ENCODE data around the gene MPZL3. TPM values are rescaled to one million over a fixed set of nuclear protein-coding genes. Genes with fewer than 3 reads are reported as not detected.

Gene MPZL3
- total RNA-seq, 6 donors from 2014 or later = 2.3 to 27.7 (median 10.4) TPM

- DNase-seq (peak in 1 of 2 donors; percentile 92), ATAC-seq (ENCODE audit: low FRiP score in 2 of 2) (peak; percentile 25 to 56)
- Histone ChIP-seq H3K4me3 (peak overlapping the region in 2 of 4 donors; percentile 43 to 53), H3K9me3 (no peaks in the 10 kb centered on the region), H3K36me3 (peaks cover 0 to 9% (median 0%) of the 10 kb centered on the region in 4 donors), H3K4me1 (peaks cover 6 to 31% (median 18%) of the 10 kb centered on the region in 4 donors), H3K27ac (peak overlapping the region; percentile 72 to 83 (median 77)), H3K27me3 (no peaks in the 10 kb centered on the region)
- TF ChIP-seq EP300 (IDR thresholded peaks at IDR 0.05) = peak in 3 of 4 donors; percentile 75 to 96 (median 77)
- peak in 1 of 4 donors; percentile 66 for TF ChIP-seq POLR2A (IDR thresholded peaks at IDR 0.05)
- TF ChIP-seq CTCF (IDR thresholded peaks at IDR 0.05) = no peak
- TF ChIP-seq POLR2AphosphoS5 (IDR thresholded peaks at IDR 0.05) = peak; percentile 73 to 76
- 43 to 53% methylated on average over 1 of the region's 1 CpG for WGBS, 2 donors
Observed at GRCh38 chr11:118265954-118266353, 13.8 kb upstream of the MPZL3 start.

GRCh38 chr11:118264569-118265465, 12.7 kb upstream of the MPZL3 start:
- no peaks in the 10 kb centered on the region for H3K9me3 ChIP-seq
- no peak for ATAC-seq (ENCODE audit: low FRiP score in 2 of 2)
- H3K27ac ChIP-seq = peak overlapping the region; percentile 72 to 83 (median 77)
- peaks cover 6 to 37% (median 18%) of the 10 kb centered on the region in 4 donors for H3K4me1 ChIP-seq
- 57% methylated on average over 13 of the region's 13 CpGs for WGBS, 2 donors
- H3K27me3 ChIP-seq = no peaks in the 10 kb centered on the region
- H3K4me3 ChIP-seq = peak overlapping the region in 3 of 4 donors; percentile 42 to 53 (median 43)
- peaks cover 0 to 9% (median 0%) of the 10 kb centered on the region in 4 donors for H3K36me3 ChIP-seq
- DNase-seq = no peak
- no peak for TF ChIP-seq CTCF (IDR thresholded peaks at IDR 0.05)
- TF ChIP-seq POLR2A (IDR thresholded peaks at IDR 0.05) = peak in 1 of 4 donors; percentile 73
- peak in 1 of 2 donors; percentile 3 for TF ChIP-seq POLR2AphosphoS5 (IDR thresholded peaks at IDR 0.05)

- Histone ChIP-seq H3K27me3 (no peaks in the 10 kb centered on the region), H3K4me1 (peaks cover 6 to 37% (median 18%) of the 10 kb centered on the region in 4 donors), H3K36me3 (peaks cover 0 to 18% (median 2%) of the 10 kb centered on the region in 4 donors), H3K9me3 (no peaks in the 10 kb centered on the region), H3K27ac (peak within 1 kb of the TSS; percentile 72 to 83 (median 77)), H3K4me3 (peak within 1 kb of the TSS in 3 of 4 donors; percentile 42 to 53 (median 43))
- TF ChIP-seq POLR2A (IDR thresholded peaks at IDR 0.05) (peak in 2 of 4 donors; percentile 69 to 85), EP300 (IDR thresholded peaks at IDR 0.05) (peak in 1 of 4 donors; percentile 21), POLR2AphosphoS5 (IDR thresholded peaks at IDR 0.05) (peak; percentile 35 to 87), CTCF (IDR thresholded peaks at IDR 0.05) (no peak)
- WGBS, 2 donors = 12 to 13% methylated on average over 19 of the region's 19 CpGs
- ATAC-seq (ENCODE audit: low FRiP score in 2 of 2) (peak; percentile 79 to 94), DNase-seq (peak; percentile 55 to 85)
Observed at GRCh38 chr11:118263695-118264568, 11.8 kb upstream of the MPZL3 start, which contains the start of gene MPZL2. Gene MPZL2 (minus strand): TSS chr11:118264297. CDS start chr11:118264153, 144 bp downstream.

GRCh38 chr11:118263112-118263511, 10.9 kb upstream of the MPZL3 start:
- 17 to 44% methylated on average over 4 of the region's 4 CpGs for WGBS, 2 donors
- TF ChIP-seq EP300 (IDR thresholded peaks at IDR 0.05) = no peak
- TF ChIP-seq POLR2AphosphoS5 (IDR thresholded peaks at IDR 0.05) = no peak
- no peak for TF ChIP-seq CTCF (IDR thresholded peaks at IDR 0.05)
- no peak for TF ChIP-seq POLR2A (IDR thresholded peaks at IDR 0.05)
- peak overlapping the region; percentile 72 to 83 (median 77) for H3K27ac ChIP-seq
- H3K4me1 ChIP-seq = peaks cover 6 to 37% (median 18%) of the 10 kb centered on the region in 4 donors
- no peaks in the 10 kb centered on the region for H3K9me3 ChIP-seq
- ATAC-seq (ENCODE audit: low FRiP score in 2 of 2) (no peak), DNase-seq (no peak)
- H3K27me3 ChIP-seq = no peaks in the 10 kb centered on the region
- H3K4me3 ChIP-seq = peak overlapping the region in 3 of 4 donors; percentile 42 to 53 (median 43)
- peaks cover 0 to 19% (median 2%) of the 10 kb centered on the region in 4 donors for H3K36me3 ChIP-seq

Data from upper lobe of left lung (tissue), 6 donors.